ENCODE measurements around the gene LUC7L3.

GRCh38 chr17:50770346-50770745, 50.9 kb downstream of the LUC7L3 start:
- TF ChIP-seq REST (IDR thresholded peaks at IDR 0.05; ENCODE audit: unreplicated experiment): no peak
- TF ChIP-seq CTCF (conservative IDR thresholded peaks at IDR 0.05; ENCODE audit: low read depth in 2 of 2): no peak
- no peak for TF ChIP-seq POLR2AphosphoS5 (IDR thresholded peaks at IDR 0.05; ENCODE audit: low read depth)
- no peak for TF ChIP-seq EZH2 (IDR thresholded peaks at IDR 0.05; ENCODE audit: low read depth, unreplicated experiment)

All from GM23338 (cell line).